Myocyte (in vitro differentiated cells): ENCODE measurements around the gene PHF19. TPM values are rescaled to one million over a fixed set of nuclear protein-coding genes. Genes with fewer than 3 reads are reported as not detected.

Experiments used
- DNase-seq: peaks from one replicate; pipeline ENCODE4 v3.0.0-alpha.2; 2012; ENCODE audit warnings: low read depth
- total RNA-seq: library from RNA; depleted of rRNA; stranded (reverse); fragments of >200 nt; gene quantifications from 2 replicates; pipeline ENCODE4 v1.2.3, GENCODE V29; 2014

The PHF19 gene
- total RNA-seq, 1 donor from 2014 or later = 15.3 TPM

DNA sequence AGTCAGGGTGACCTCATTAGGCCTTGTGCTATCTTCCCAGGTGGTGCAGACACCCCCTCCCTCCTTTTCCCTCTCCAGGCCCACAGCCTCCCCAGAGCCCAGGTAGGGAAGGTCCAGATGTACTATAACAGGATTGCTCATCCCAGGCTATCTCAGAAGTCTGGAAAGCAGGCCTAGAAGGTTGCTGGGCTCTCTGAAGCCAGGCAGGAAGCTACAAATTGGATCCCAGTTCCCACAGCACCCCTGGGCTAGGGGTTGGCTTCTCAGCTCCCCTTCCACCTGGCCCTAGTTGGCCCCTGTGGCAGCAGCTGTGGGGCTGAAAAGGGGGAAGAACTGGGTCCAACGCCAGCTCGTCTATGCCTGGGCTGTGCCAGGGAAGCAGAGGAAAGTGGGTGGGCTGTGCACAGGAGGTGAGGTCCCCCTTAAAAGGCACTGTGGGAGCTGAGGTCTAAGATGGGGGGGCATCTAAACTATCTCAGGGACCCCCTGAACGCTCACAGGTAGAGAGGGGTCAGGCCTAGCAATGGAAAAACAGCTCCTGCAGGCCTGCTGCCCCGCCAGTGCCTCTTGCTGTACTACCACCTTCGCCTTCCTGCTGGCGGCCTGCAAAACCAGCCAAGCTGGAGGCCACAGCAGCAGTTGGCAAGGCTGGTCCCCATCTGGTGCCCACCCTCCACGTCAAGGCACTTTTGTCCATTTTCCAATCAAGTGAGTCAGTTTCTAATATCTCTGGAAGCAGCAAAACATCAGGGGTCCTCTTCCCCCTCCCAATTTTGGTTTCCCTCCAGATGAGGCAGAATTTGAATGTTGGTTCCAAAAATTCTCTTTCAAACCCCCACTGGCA lies 20.9 kb downstream of the PHF19 start:
- DNase-seq = no peak

DNA sequence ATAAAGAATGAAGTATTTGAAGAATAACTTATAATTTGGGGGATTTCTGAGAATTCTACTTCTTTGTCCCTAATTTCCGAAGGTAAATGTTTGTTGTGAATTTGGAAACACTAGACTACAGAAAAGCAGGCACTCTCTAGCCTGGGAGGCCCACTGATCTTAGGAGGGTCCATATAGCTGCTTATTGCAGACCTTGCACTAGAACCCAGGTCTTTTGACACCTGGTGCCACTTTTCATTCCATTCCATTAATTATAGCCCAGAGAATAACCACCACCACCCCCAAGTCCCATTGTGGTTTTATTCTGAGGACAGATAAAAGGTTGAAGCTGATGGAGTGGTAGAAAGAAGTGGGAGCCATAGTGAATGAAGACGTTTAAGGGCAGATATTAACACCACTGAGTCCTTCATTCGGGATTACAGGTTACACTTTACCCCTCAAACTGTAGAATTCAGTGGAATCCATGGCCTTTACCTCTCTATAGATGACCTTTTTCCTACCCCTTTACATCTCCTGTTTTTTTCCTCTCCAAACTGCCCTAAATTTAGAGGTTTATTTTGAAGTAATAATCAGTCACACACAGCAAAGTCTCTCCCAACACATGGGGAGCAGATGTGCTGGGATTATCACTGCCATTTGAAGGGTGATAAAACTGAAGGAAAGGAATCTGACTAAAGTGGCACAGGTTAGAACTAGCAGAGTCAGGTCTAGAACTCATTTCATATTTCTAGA lies 22.2 kb downstream of the PHF19 start:
- no peak for DNase-seq

DNA sequence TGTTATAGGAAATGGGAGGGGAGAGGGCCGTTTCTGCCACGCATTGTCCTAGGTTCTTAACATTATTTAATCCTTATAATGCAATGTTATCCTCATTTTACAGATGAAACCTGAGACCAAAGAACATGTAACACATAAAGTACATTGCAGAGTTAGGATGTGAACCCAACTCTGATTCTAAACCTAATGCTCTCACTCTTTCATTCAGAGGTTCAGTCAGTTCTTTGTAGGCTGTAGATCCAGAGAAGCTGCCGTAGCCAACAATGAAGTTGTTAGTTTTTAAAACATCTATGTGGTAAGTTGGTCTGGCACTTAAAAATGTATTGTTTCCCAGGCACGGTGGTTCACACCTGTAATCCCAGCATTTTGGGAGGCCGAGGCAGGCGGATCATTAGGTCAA lies 23.8 kb downstream of the PHF19 start:
- DNase-seq = no peak

DNA sequence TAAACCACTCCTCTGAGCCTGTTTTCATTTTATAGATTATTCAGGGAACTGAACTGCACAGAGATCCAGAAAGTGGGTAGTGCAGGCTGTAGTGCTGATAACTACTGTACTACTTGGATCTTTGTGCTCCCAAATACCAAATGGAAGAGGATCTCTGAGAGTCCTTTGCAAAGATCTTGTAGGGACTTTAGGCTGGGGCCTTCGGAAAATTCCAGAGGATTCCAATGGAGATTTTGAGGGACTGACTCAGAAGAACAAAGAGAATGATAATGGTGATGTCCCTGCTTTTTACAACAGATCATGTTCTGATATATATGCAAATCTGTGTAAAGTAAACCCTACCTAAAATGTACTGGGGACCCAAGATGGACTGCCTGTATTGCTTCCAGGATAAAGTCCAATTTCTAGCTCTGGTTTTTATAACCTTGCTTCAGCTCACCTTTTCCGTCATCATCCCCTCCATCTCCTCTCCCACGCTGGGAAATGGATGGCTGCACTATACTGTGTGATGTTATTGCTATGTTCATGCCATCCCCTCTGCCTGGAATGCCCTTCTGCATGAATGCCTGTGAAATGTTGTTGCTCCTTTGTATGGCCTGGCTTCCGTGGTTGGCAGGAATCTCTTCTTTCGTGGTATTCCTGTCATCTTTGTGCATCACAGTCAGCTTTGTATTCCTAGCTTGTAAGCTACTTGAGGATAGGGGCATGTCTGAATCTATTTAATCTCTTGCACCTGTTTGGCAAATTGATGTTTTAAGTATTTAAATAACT lies 24.6 kb downstream of the PHF19 start:
- peak; percentile 42 for DNase-seq

DNA sequence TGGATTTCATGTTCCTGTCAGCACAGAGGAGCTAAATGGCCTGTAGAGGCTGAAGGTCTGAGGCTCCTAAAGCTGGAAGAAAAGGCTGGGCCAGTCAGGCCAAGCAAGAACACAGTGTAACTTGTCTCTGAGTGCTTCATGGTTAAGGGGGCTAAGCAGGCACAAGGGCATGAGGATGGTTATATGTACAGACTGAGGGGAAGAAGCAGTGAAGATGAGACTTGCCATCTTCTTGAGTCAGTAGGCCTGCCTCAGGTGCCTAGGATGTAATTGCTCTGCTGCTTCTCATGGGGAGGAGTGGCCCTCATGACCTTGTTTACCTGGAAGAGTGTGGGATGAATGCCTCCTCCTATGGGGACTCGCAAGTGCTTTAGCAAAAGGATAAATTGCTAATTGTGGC lies 25.5 kb downstream of the PHF19 start:
- DNase-seq = no peak

DNA sequence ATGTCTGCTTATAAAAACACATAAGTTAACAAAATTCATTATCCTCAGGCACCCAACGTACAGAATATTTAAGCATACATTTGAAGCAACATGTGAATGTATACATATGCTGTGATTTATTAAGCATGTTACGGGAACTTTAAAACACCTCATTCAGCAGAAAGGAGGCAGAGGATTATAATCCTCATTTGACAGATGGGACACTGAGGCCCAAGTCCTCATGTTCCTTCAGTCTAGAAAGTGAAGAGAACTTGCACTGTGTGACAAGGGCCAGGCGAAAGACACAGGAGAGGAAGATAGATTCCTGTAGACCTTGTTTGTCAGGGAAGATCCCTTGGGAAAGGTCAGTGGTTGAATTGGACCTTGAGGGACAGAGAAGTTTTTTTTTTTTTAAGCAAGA lies 26.7 kb downstream of the PHF19 start:
- no peak for DNase-seq

DNA sequence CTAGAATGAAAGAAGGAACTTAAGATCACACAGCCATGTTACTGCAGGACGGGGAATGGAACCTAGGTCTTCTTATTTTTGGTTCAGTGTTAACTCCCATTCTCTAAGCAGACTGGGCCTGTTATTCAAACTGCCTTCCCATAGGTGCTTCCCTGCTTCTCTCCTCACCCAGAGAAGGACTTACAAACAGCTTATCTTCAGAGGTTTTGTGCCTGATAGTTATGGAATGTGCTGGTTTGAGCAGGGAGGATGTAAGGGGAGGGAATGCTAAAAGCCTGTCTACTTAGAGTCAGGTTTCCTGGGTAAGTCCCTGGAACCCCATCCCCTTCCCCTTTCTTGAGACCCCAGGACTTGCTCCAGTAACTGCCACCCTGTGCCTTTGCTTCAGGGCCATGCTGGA lies 30.1 kb downstream of the PHF19 start:
- DNase-seq = no peak

DNA sequence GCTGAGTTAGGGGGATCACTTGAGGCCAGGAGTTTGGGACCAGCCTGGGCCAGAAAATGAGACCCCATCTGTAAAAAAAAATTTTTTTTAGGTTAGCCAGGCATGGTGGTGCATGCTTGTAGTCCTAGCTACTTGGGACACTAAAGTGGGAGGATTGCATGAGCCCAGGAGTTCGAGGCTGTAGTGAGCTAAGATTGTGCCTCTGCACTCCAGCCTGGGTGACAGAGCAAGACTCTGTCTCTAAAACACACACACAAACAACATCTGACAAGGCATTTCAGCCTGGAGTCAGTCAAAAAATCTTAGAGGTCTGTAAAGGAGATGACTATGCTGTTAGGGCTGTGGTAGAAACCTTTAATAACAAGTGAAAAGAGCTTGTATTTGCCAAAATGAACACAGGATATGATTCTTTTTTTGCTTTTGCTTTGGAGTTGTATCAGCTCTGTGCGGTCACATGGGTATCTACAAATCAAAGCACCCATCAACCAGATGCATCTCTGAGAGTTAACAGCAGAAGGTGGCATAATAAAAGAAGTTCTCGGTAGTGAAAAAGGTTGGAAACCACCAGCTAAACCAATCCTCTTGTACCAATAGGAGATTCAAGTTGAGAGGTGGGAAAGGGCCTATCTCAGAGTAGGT lies 30.6 kb downstream of the PHF19 start:
- no peak for DNase-seq

DNA sequence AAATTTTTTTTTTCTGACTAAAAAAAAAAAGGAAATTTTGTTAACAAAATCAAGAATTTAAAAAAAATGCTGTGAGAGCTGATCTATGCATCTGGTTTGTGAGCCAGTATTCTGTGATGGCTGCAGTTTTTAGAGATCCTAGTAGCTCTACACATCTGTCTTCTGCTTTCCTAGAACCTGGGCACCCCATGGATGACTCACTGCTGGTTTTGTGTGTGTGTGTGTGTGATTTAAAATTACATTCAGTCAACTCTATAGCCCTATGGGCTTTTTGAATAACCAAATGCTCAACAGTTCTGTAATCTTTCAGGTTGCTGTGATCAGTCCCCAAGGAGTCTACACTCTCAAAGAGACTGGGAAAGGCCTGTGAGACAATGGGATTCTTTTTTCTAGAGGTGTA lies 31.7 kb downstream of the PHF19 start:
- DNase-seq = no peak

DNA sequence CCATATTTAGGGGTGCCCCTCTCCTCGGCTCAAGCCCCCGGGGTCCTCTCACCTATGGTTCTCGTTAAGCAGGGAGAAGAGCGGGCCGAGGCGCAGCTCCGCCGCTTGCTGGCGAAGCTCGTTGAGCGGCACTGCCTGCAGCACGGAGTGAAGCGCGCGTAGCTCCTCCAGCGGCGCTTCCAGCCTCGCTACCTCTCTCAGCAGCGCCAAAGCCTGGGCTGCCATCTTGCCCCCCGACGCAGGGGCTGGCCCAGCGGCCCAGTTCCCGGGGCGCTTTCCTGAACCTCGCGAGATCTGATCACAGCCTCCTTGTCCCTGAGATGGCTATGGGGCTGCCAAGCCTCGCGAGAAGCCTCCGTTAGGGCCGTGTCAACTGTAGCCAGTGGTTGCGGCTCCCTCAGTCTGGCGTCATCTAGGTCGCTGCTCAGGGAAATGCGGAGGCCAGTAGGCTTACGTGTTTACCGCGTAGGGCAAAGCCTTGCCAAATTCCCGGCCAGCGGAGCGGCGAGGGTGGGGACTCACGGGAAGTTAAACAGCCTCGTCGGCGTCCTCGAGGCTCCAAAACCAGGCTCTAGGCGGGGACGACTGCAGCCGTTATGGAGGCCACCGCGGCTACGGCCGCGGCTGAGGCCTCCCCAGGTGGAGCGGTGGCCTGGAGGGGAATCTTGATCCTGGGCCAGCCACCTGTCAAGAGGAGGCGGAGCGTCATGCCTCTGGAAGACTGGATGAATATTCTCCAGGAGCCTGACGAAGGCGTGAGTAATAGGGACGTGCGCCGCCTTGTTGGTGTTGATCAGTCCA lies 34.1 kb downstream of the PHF19 start, which contains the start of gene PSMD5:
Gene PSMD5 (minus strand): TSS at position 238 of the 801 bp plus-strand sequence. CDS start 13 bp downstream, at position 225.
- peak; percentile 99 for DNase-seq

DNA sequence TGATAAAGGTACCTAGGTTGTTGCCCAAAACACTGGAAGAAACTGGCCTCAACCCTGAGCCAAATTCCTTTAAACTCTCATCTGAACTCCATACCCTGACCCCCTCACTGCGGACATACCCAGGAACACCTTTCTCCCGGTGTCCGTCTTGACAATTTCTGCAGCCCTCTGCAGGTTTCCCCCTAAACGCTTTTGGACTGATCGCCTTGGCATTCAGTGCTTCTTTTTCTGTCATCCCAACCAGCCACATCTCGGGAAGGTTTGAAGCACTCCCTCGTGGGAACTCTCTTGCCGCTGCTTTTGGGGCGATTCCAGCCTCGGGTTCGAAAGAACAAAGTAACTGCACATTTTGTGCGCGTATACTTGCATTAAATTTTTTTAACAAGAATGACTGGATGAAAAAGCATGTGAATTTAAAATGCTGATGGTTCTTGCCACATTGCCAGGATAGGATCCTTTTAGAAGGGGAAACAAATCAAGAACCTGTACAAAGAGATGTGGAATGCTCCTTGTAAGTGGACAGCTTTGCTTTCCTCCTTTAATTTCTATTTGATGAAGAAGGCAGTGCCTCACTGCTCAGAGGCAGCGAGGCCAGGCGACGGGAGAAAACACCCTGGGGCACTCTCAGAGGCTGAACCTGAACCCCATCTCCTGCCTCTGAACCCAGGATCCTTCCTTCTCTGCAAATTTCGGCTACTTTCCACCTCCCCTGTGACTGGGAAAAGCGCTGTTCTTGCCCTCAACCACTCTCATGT lies 34.9 kb downstream of the PHF19 start:
- no peak for DNase-seq

DNA sequence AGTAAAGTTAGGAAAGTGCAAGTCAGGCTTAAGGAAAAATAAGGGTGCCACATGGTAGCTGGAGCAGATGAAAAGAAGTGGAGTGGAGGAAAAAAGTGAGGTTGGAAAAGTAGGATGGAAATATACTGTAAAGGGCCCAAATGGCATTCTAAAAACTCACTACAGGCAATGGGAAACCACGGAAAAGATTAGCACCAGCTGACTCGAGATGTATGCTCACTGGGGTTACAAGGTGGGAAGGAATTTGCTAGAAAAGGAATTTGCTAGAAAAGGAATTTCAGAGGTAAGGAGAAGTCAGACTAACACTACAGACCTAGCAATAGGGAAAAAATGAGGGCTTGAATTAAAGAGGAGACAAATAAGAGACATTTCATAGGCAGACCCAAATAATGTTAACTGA lies 37.8 kb downstream of the PHF19 start:
- DNase-seq = no peak

DNA sequence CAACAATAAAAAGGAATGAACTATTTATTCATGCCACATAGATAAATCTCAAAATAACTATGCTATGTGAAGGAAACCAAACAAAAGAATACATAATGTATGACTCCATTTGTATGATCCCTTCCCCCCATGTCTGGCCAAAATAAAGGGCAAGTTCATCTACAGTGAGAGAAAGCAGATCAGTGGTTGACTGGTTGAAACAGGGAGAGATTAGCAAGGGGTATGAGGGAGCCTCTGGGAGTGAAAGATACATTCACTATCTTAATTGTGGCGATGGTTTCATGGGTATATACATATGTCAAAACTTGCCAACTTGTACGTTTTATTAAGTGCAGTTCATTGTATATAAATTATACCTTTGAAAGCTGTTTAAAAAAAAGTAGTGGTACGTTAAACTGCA lies 39.1 kb downstream of the PHF19 start:
- DNase-seq = no peak

DNA sequence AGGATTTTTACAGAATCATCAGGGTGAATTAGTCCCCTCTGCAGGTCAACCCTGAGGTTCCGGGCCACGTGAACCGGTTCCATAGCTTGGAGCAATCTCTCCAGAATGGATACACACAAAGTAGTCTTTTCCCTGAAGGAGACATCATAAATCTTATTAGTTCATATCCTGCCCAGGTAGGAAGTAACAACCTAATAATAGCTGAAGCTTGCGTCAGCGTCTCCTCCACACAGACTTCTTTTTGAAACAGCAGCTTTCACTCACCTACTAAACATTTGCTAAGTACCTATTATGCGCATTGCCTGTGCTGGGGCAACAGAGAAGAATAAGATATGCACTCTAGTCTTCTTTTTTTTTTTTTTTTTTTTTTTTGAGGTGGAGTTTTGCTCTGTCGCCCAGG lies 43.7 kb downstream of the PHF19 start:
- no peak for DNase-seq

DNA sequence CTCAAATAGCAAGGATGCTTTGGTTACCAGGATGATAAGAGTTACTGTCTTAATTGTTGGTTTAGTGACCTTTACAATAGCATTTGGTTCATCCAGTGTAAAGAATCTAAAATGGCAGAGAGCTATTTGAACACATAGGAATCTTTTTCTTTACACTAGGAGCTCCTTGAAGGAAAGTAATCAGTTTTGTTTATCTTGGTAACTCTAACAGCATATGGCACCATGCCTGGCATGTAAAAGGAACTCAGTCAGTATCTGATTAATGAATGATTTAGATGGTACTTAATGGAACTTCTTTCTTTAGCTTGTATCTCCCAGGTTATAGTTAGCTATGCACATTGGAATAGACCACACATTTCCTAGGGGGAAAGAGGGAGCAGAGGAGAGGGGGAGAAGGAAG lies 44.2 kb downstream of the PHF19 start:
- no peak for DNase-seq

DNA sequence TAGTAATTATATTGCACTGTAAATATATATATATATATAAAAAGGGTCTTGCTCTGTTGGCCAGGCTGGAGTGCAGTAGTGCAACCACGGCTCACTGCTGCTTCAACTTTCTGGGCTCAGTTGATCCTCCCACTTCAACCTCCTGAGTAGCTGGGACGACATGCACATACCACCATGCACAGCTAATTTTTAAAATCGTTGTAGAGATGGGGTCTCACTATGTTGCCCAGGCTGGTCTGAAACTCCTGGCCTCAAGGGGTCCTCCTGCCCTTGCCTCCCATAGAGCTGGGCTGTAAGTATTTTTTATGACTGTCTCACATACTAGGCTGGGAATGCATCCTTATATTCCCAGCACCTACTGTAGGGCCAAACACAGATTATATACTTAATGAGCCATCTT lies 46.1 kb downstream of the PHF19 start:
- no peak for DNase-seq

DNA sequence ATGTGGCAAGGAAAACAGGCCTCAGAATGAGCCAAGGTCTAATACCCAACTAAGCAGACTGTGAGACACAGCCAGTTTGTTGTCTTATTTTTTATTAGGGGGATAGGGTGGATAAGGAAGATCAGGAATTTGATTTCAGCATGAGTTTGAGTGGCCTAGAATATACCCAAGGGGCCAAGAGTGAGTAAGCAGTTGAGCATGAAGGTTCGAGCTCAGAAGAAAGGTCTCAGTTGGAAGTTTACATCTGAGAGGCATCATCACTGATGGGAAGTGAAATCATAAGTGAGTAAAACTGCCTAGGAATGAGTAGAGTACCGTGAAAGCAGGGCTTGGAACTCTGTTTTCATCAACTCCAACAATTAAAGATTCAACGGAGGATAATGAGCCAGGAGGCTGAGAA lies 46.8 kb downstream of the PHF19 start:
- DNase-seq = no peak

DNA sequence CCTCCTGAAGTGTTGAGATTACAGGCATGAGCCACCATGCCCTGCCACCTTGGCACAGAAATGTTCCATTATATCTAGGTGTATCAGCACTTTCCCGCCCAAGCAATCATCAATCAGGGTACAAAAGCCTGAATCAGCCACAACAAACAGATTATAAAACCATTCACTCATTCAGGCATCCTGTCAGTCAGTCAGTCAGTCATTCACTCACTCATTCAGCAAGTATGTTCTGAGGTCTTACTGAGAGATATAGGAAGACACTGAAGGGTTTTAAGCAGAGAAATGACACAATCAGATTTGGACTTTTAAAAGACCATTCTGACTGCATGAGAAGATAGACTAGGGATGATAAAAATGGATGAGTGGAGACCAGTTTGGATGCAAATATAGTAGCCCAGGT lies 47.3 kb downstream of the PHF19 start:
- DNase-seq = no peak

DNA sequence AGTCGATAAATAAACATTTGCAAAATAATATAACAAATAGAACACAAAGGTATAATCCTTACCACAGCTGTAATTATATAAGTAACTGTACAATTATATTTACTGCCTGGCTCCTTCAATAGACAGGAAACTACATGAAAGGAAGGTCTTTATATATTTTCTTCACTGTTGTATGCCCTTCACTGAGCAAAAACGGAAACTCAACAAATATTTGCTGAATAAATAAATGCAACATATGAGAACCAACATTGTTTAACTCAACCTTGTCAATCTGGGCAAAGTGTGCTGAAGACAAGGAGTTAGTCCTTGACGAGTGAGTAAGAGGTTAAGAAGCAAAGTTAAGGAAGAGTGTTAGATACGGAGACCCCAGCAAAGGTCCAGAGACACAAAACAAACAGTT lies 56.9 kb downstream of the PHF19 start:
- no peak for DNase-seq

DNA sequence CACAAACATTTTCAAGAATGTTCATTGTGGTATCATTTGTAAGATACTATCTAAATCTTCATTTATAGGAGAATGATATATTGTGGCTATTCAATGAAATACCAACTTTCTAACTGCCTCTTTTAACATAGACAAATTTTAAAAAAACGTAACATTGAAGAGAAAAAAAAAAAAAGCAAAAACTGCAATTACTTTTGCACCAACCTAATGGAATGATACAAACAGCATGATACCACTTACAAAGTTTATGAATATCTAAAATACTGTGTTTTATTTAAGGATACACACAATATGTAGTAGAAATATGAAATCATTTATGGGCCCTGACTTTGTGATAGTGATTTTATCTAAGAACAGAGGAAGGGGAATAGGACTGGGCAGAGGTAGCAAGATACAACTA lies 58.4 kb downstream of the PHF19 start:
- DNase-seq = no peak
